ENCODE data around the gene UNC5B. TPM values are rescaled to one million over a fixed set of nuclear protein-coding genes. Genes with fewer than 3 reads are reported as not detected.

The UNC5B gene
- polyA plus RNA-seq, 3 donors: 0.04 to 0.72 TPM; not detected in 1

- no peak overlapping the region for H2AFZ ChIP-seq (ENCODE audit: insufficient read depth, low read depth, low read length, poor library complexity, severe bottlenecking)
- H3K4me1 ChIP-seq (ENCODE audit: control insufficient read depth in 1 of 2, insufficient read depth in 2 of 2, low read length in 2 of 2): peaks cover 0 to 6% of the 10 kb centered on the region in 2 donors
- H3K4me3 Mint-ChIP-seq: no peak overlapping the region
- no peak overlapping the region for H3K27ac Mint-ChIP-seq
- no peaks in the 10 kb centered on the region for H3K9me3 ChIP-seq (replicated peaks in 1 of 2; ENCODE audit: control insufficient read depth in 1 of 2, insufficient read depth in 1 of 2, low read length in 2 of 2)
- no peak for TF ChIP-seq CTCF (IDR thresholded peaks at IDR 0.05)
- H3K4me1 Mint-ChIP-seq: peaks cover 17% of the 10 kb centered on the region
- no peak overlapping the region for H3K27ac ChIP-seq (ENCODE audit: low read depth in 1 of 2, low read length in 2 of 2)
- peaks cover 0 to 6% (median 0%) of the 10 kb centered on the region in 7 donors for H3K9me3 Mint-ChIP-seq
- no peak overlapping the region for H3K4me3 ChIP-seq (replicated peaks in 1 of 3; ENCODE audit: low read depth in 2 of 3, low read length in 3 of 3)
- H3K9ac ChIP-seq (ENCODE audit: insufficient read depth, low read length, poor library complexity, severe bottlenecking): no peak overlapping the region
- no peaks in the 10 kb centered on the region for H4K20me1 ChIP-seq (ENCODE audit: insufficient read depth, low read length)
- H3K79me2 ChIP-seq (ENCODE audit: insufficient read depth, low read length): no peaks in the 10 kb centered on the region
- no peaks in the 10 kb centered on the region for H3K36me3 Mint-ChIP-seq
- no peaks in the 10 kb centered on the region for H3K27me3 ChIP-seq (ENCODE audit: control insufficient read depth in 2 of 2, insufficient read depth in 2 of 2, low read length in 2 of 2)
- peaks cover 0 to 5% (median 0%) of the 10 kb centered on the region in 3 donors for H3K27me3 Mint-ChIP-seq (ENCODE audit: low read depth in 3 of 3)
- no peaks in the 10 kb centered on the region for H3K36me3 ChIP-seq (replicated peaks in 1 of 2; ENCODE audit: control insufficient read depth in 1 of 2, insufficient read depth in 2 of 2, low read length in 2 of 2)
- intact Hi-C loops (cut with micrococcal nuclease): no loop called here
- DNase-seq: no peak
- WGBS (ENCODE audit: insufficient coverage): 100% methylated on average over 1 of the region's 2 CpGs
- H3K4me2 ChIP-seq (replicated peaks; ENCODE audit: extremely low read depth, low read length, poor library complexity, severe bottlenecking): no peak overlapping the region
These were observed 95.9 kb downstream of the UNC5B start for GRCh38 chr10:71308244-71308643.

GRCh38 chr10:71308985-71309384, 96.6 kb downstream of the UNC5B start:
- H3K4me2 ChIP-seq (replicated peaks; ENCODE audit: extremely low read depth, low read length, poor library complexity, severe bottlenecking): no peak overlapping the region
- WGBS (ENCODE audit: insufficient coverage): 91% methylated on average over 2 of the region's 3 CpGs
- no peaks in the 10 kb centered on the region for H3K9me3 ChIP-seq (replicated peaks in 1 of 2; ENCODE audit: control insufficient read depth in 1 of 2, insufficient read depth in 1 of 2, low read length in 2 of 2)
- no peak overlapping the region for H3K4me3 ChIP-seq (replicated peaks in 1 of 3; ENCODE audit: low read depth in 2 of 3, low read length in 3 of 3)
- DNase-seq: no peak
- no peaks in the 10 kb centered on the region for H3K36me3 ChIP-seq (replicated peaks in 1 of 2; ENCODE audit: control insufficient read depth in 1 of 2, insufficient read depth in 2 of 2, low read length in 2 of 2)
- Mint-ChIP-seq H3K27me3 (ENCODE audit: low read depth in 3 of 3) (peaks cover 0 to 8% (median 3%) of the 10 kb centered on the region in 3 donors), H3K4me1 (peaks cover 10% of the 10 kb centered on the region), H3K9me3 (peaks cover 0 to 6% (median 0%) of the 10 kb centered on the region in 7 donors), H3K27ac (peak overlapping the region in 1 of 7 donors; percentile 37), H3K4me3 (no peak overlapping the region), H3K36me3 (no peaks in the 10 kb centered on the region)
- no peaks in the 10 kb centered on the region for H3K27me3 ChIP-seq (ENCODE audit: control insufficient read depth in 2 of 2, insufficient read depth in 2 of 2, low read length in 2 of 2)
- no peak overlapping the region for H2AFZ ChIP-seq (ENCODE audit: insufficient read depth, low read depth, low read length, poor library complexity, severe bottlenecking)
- H3K27ac ChIP-seq (ENCODE audit: low read depth in 1 of 2, low read length in 2 of 2): no peak overlapping the region
- H4K20me1 ChIP-seq (ENCODE audit: insufficient read depth, low read length): no peaks in the 10 kb centered on the region
- no peaks in the 10 kb centered on the region for H3K79me2 ChIP-seq (ENCODE audit: insufficient read depth, low read length)
- peaks cover under 1 to 3% of the 10 kb centered on the region in 2 donors for H3K4me1 ChIP-seq (ENCODE audit: control insufficient read depth in 1 of 2, insufficient read depth in 2 of 2, low read length in 2 of 2)
- intact Hi-C loops (cut with micrococcal nuclease): no loop called here
- no peak overlapping the region for H3K9ac ChIP-seq (ENCODE audit: insufficient read depth, low read length, poor library complexity, severe bottlenecking)
- TF ChIP-seq CTCF (IDR thresholded peaks at IDR 0.05): no peak

All from CD14-positive monocyte (primary cell).